Measurements from ENCODE around the gene MCTS1. TPM values are rescaled to one million over a fixed set of nuclear protein-coding genes. Genes with fewer than 3 reads are reported as not detected.
"Not testable (repeated sequence)": the region's sequence is repeated elsewhere in the genome, so short reads cannot be mapped to it uniquely, and the experiment has no call there.

The MCTS1 gene
- total RNA-seq, 6 experiments from 2014 or later: 20.7 to 31.2 (median 25.5) TPM

GRCh38 chrX:120566817-120567216 is 37.1 kb upstream of the MCTS1 start:
- intact Hi-C loops (cut with DNase I): loop anchor here in 1 of 2 donors (5.0 kb wide), 1 partner anchor 50 kb away; no protein-coding TSS in a partner anchor
- Histone ChIP-seq H3K36me3 (no peaks in the 10 kb centered on the region), H3K4me1 (peaks cover 0 to 6% (median 0%) of the 10 kb centered on the region in 4 donors), H3K4me3 (no peak overlapping the region), H3K27me3 (no peaks in the 10 kb centered on the region), H3K9me3 (no peaks in the 10 kb centered on the region), H3K27ac (no peak overlapping the region)
- 55% methylated on average over 3 of the region's 3 CpGs for WGBS (ENCODE audit: insufficient coverage, low coverage, low lambda C conversion rate, missing lambda C conversion rate)
- ATAC-seq: peak in 2 of 4 donors; percentile 12 to 27
- no peak for DNase-seq
- no peak for TF ChIP-seq POLR2A (IDR thresholded peaks at IDR 0.05)
- TF ChIP-seq CTCF (IDR thresholded peaks at IDR 0.05): no peak

- DNase-seq (no peak), ATAC-seq (peak in 1 of 4 donors; percentile 64)
- Histone ChIP-seq H3K36me3 (no peaks in the 10 kb centered on the region), H3K27me3 (no peaks in the 10 kb centered on the region), H3K27ac (no peak overlapping the region), H3K4me3 (no peak overlapping the region), H3K4me1 (no peaks in the 10 kb centered on the region), H3K9me3 (no peaks in the 10 kb centered on the region)
- TF ChIP-seq POLR2A (IDR thresholded peaks at IDR 0.05): no peak
- TF ChIP-seq CTCF (IDR thresholded peaks at IDR 0.05): no peak
- intact Hi-C loops (cut with DNase I): loop anchor here in 1 of 2 donors (5.0 kb wide), 1 partner anchor 49 kb away; no protein-coding TSS in a partner anchor
These were observed 35.9 kb upstream of the MCTS1 start for GRCh38 chrX:120568035-120568434.

GRCh38 chrX:120568609-120569008 is 35.3 kb upstream of the MCTS1 start:
- WGBS (ENCODE audit: insufficient coverage, low coverage, low lambda C conversion rate, missing lambda C conversion rate): 46% methylated on average over 3 of the region's 3 CpGs
- no peaks in the 10 kb centered on the region for H3K4me1 ChIP-seq

GRCh38 chrX:120570011-120570600 is 33.8 kb upstream of the MCTS1 start:
- TF ChIP-seq CTCF (IDR thresholded peaks at IDR 0.05): no peak
- TF ChIP-seq POLR2A (IDR thresholded peaks at IDR 0.05): no peak
- Histone ChIP-seq H3K36me3 (no peaks in the 10 kb centered on the region), H3K27me3 (no peaks in the 10 kb centered on the region), H3K4me3 (no peak overlapping the region), H3K27ac (no peak overlapping the region), H3K9me3 (no peaks in the 10 kb centered on the region), H3K4me1 (no peaks in the 10 kb centered on the region)
- intact Hi-C loops (cut with DNase I): no loop called here
- WGBS (ENCODE audit: insufficient coverage, low coverage, low lambda C conversion rate, missing lambda C conversion rate): 53% methylated on average over 2 of the region's 3 CpGs
- DNase-seq: no peak
- ATAC-seq: no peak

More at GRCh38 chrX:120568609-120569008, 35.3 kb upstream of the MCTS1 start:
- no peaks in the 10 kb centered on the region for H3K27me3 ChIP-seq
- no peak overlapping the region for H3K4me3 ChIP-seq
- no peaks in the 10 kb centered on the region for H3K9me3 ChIP-seq
- intact Hi-C loops (cut with DNase I): loop anchor here in 1 of 2 donors (5.0 kb wide), 1 partner anchor 49 kb away; no protein-coding TSS in a partner anchor
- ATAC-seq: peak in 1 of 4 donors; percentile 20
- no peak overlapping the region for H3K27ac ChIP-seq
- DNase-seq: no peak
- TF ChIP-seq POLR2A (IDR thresholded peaks at IDR 0.05) (no peak), CTCF (IDR thresholded peaks at IDR 0.05) (no peak)
- no peaks in the 10 kb centered on the region for H3K36me3 ChIP-seq

GRCh38 chrX:120573806-120574205 is 30.1 kb upstream of the MCTS1 start:
- H3K36me3 ChIP-seq; H3K9me3 ChIP-seq; DNase-seq; H3K27me3 ChIP-seq; intact Hi-C loops (cut with DNase I); ATAC-seq; H3K4me1 ChIP-seq; H3K4me3 ChIP-seq; H3K27ac ChIP-seq: not testable (repeated sequence)
- WGBS (ENCODE audit: insufficient coverage, low coverage, low lambda C conversion rate, missing lambda C conversion rate): 63% methylated on average over 7 of the region's 13 CpGs
